ENCODE results near the gene BANP.
"Not testable (repeated sequence)": the region's sequence is repeated elsewhere in the genome, so short reads cannot be mapped to it uniquely, and the experiment has no call there.

GRCh38 chr16:87988596-87988995 lies 37.4 kb downstream of the BANP start:
- not testable (repeated sequence) for TF ChIP-seq CTCF (conservative IDR thresholded peaks at IDR 0.05 in 1 of 2, IDR thresholded peaks at IDR 0.05 in 1 of 2; ENCODE audit: low read depth in 1 of 2, low read length in 2 of 2); EZH2 (IDR thresholded peaks at IDR 0.05; ENCODE audit: low read length, missing control alignments)

Data from fibroblast of lung (primary cell).